Measurements from ENCODE around the gene EPS15.
"Not testable (repeated sequence)": the region's sequence is repeated elsewhere in the genome, so short reads cannot be mapped to it uniquely, and the experiment has no call there.

Gene EPS15

GRCh38 chr1:51514733-51515132 is 4.3 kb downstream of the EPS15 start:
- no peak for DNase-seq

- DNase-seq = no peak
Observed at GRCh38 chr1:51512606-51513005, 6.5 kb downstream of the EPS15 start.

GRCh38 chr1:51512120-51512519 is 6.9 kb downstream of the EPS15 start:
- no peak for DNase-seq

- DNase-seq = no peak
Observed at GRCh38 chr1:51509773-51510172, 9.3 kb downstream of the EPS15 start.

GRCh38 chr1:51506537-51506936 is 12.5 kb downstream of the EPS15 start:
- DNase-seq = no peak

GRCh38 chr1:51504806-51505525 is 14.1 kb downstream of the EPS15 start:
- DNase-seq = no peak

- DNase-seq = not testable (repeated sequence)
Observed at GRCh38 chr1:51501218-51501630, 17.8 kb downstream of the EPS15 start.

- no peak for DNase-seq
Observed at GRCh38 chr1:51499694-51500093, 19.4 kb downstream of the EPS15 start.

- no peak for DNase-seq
Observed at GRCh38 chr1:51498924-51499323, 20.1 kb downstream of the EPS15 start.

- DNase-seq = no peak
Observed at GRCh38 chr1:51497340-51497739, 21.7 kb downstream of the EPS15 start.

- no peak for DNase-seq
Observed at GRCh38 chr1:51494138-51494830, 24.8 kb downstream of the EPS15 start.

GRCh38 chr1:51491166-51491981 is 27.7 kb downstream of the EPS15 start:
- DNase-seq = no peak

GRCh38 chr1:51489472-51489871 is 29.6 kb downstream of the EPS15 start:
- DNase-seq = no peak

- no peak for DNase-seq
Observed at GRCh38 chr1:51488372-51489050, 30.6 kb downstream of the EPS15 start.

GRCh38 chr1:51487628-51488027 is 31.4 kb downstream of the EPS15 start:
- DNase-seq = no peak

- DNase-seq = no peak
Observed at GRCh38 chr1:51484591-51484990, 34.5 kb downstream of the EPS15 start.

- no peak for DNase-seq
Observed at GRCh38 chr1:51482881-51483280, 36.2 kb downstream of the EPS15 start.

GRCh38 chr1:51474832-51475620 is 44.0 kb downstream of the EPS15 start:
- DNase-seq = not testable (repeated sequence)

GRCh38 chr1:51473331-51474115 is 45.5 kb downstream of the EPS15 start:
- no peak for DNase-seq

GRCh38 chr1:51472359-51472758 is 46.7 kb downstream of the EPS15 start:
- no peak for DNase-seq

- DNase-seq = no peak
Observed at GRCh38 chr1:51469518-51469917, 49.5 kb downstream of the EPS15 start.

Data from NCI-H187 (cell line).